Astrocyte (in vitro differentiated cells and primary cell): ENCODE data around the gene MLKL.

Source experiments
- EZH2 ChIP-seq: IDR thresholded peaks from 2 replicates; pipeline ENCODE4 v1.6.1; 2012; ENCODE audit warnings: mild to moderate bottlenecking, low read length, inconsistent platforms; ENCODE audit not compliant: insufficient read depth
- TF ChIP-seq, protein P1 (sequence below): IDR thresholded peaks from 2 replicates; pipeline ENCODE4 v1.5.1; 2011; ENCODE audit warnings: low read depth, mild to moderate bottlenecking, inconsistent platforms, low read length, moderate library complexity; ENCODE audit not compliant: insufficient read depth

GRCh38 chr16:74731853-74732477 lies 31.3 kb upstream of the MLKL start:
- TF ChIP-seq, protein P1, sequence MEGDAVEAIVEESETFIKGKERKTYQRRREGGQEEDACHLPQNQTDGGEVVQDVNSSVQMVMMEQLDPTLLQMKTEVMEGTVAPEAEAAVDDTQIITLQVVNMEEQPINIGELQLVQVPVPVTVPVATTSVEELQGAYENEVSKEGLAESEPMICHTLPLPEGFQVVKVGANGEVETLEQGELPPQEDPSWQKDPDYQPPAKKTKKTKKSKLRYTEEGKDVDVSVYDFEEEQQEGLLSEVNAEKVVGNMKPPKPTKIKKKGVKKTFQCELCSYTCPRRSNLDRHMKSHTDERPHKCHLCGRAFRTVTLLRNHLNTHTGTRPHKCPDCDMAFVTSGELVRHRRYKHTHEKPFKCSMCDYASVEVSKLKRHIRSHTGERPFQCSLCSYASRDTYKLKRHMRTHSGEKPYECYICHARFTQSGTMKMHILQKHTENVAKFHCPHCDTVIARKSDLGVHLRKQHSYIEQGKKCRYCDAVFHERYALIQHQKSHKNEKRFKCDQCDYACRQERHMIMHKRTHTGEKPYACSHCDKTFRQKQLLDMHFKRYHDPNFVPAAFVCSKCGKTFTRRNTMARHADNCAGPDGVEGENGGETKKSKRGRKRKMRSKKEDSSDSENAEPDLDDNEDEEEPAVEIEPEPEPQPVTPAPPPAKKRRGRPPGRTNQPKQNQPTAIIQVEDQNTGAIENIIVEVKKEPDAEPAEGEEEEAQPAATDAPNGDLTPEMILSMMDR = no peak
- no peak for TF ChIP-seq EZH2
